ENCODE data around the gene KCNMA1. TPM values are rescaled to one million over a fixed set of nuclear protein-coding genes. Genes with fewer than 3 reads are reported as not detected.

KCNMA1 gene
- total and polyA plus RNA-seq, 9 of the 15 experiments (the other 6 are each of a cell fraction or from before 2014, with no cell fraction given), result 0.01 to 0.95 (median 0.15) TPM; not detected in 4

- TF ChIP-seq MEF2A (IDR thresholded peaks at IDR 0.05; ENCODE audit: control insufficient read depth, low read depth, low read length) (no peak), SMC3 (conservative IDR thresholded peaks at IDR 0.05; ENCODE audit: insufficient read depth, low read depth, low read length) (no peak)
Observed at GRCh38 chr10:77604063-77604462, 33.5 kb downstream of the KCNMA1 start (continued).

DNA sequence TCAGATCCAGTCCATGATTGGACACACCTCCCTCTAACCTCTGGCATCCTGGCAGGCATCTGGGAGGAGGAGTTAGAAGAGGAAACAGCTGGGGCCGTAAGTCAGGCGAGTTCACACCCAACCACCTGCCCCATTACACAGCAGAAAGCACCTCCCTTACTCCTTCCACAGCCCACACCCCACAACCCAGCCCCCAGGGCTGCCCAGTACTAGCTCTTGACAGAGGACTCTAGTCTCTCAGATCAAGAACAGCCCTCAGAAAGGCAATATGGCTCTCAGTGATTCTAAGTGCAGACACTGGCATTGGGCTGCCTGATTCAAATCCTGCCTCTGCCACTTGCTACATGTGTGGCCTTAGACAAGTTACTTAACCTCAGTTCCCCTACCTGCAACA is 34.1 kb downstream of the KCNMA1 start:
- no peak overlapping the region for H3K4me3 ChIP-seq
- H3K9ac ChIP-seq (ENCODE audit: insufficient read depth in 1 of 2, low read depth in 2 of 2, low read length in 2 of 2), result no peak overlapping the region
- in situ Hi-C loops (cut with MboI), result no loop called here
- no peak overlapping the region for H2AFZ ChIP-seq (ENCODE audit: low read depth, low read length)
- no peak for TF ChIP-seq SAFB (IDR thresholded peaks at IDR 0.05; ENCODE audit: borderline replicate concordance, low read depth, low read length)
- TF ChIP-seq ZFP36 (IDR thresholded peaks at IDR 0.05; ENCODE audit: low read depth, low read length, partially characterized antibody), result peak; percentile 69
- no peak for TF ChIP-seq ZNF280A (IDR thresholded peaks at IDR 0.05; ENCODE audit: low read depth, partially characterized antibody)
- no peak for TF ChIP-seq ETS2 (tag; IDR thresholded peaks at IDR 0.05; ENCODE audit: borderline replicate concordance, poor library complexity, severe bottlenecking)
- TF ChIP-seq PURB (CRISPR knock-in tag; IDR thresholded peaks at IDR 0.05; ENCODE audit: low read depth), result no peak
- DNase-seq (ENCODE audit: extremely low read depth in 1 of 4, low spot score in 3 of 4) (no peak), FAIRE-seq (no peak), ATAC-seq (no peak)
- H3K27me3 ChIP-seq (ENCODE audit: control insufficient read depth in 2 of 2, insufficient read depth in 2 of 2, low read length in 2 of 2), result peaks cover 13 to 61% of the 10 kb centered on the region in 2 experiments; a peak in 4 of 5 replicates
- H3K79me2 ChIP-seq (ENCODE audit: control insufficient read depth, insufficient read depth, low read length), result no peaks in the 10 kb centered on the region
- no peaks in the 10 kb centered on the region for H3K36me3 ChIP-seq (ENCODE audit: control insufficient read depth, insufficient read depth, low read length)
- H4K20me1 ChIP-seq (replicated peaks; ENCODE audit: control insufficient read depth, insufficient read depth, low read length), result peaks cover 3% of the 10 kb centered on the region; the same call in 1 of the 2 replicates
- 0% methylated on average over 2 of the region's 2 CpGs for WGBS (ENCODE audit: insufficient coverage, low coverage, missing lambda C conversion rate)
- no peak overlapping the region for H3K4me2 ChIP-seq (ENCODE audit: insufficient read depth, low read length)
- no peaks in the 10 kb centered on the region for H3K4me1 ChIP-seq (replicated peaks in 1 of 2; ENCODE audit: control insufficient read depth in 2 of 2, insufficient read depth in 2 of 2, low read length in 2 of 2)
- intact Hi-C loops (cut with micrococcal nuclease), result no loop called here
- no peaks in the 10 kb centered on the region for H3K9me1 ChIP-seq (ENCODE audit: control insufficient read depth, insufficient read depth, low read length)
- BruUV-seq (replicated peaks), result no TSS peak
- no peaks in the 10 kb centered on the region for H3K9me3 ChIP-seq (replicated peaks; ENCODE audit: control insufficient read depth, insufficient read depth, low read depth, low read length)
- POLR2A ChIA-PET, result interaction anchor here (1.4 to 1.9 kb wide), 2 partner anchors 10 to 48 kb away, joined by 3 to 7 read pairs; no protein-coding TSS in a partner anchor
- H3K27ac ChIP-seq (ENCODE audit: extremely low read depth, low read depth, low read length), result no peak overlapping the region
- CTCF ChIA-PET (ENCODE audit: low intra/inter-chr PET ratio), result no interaction called here
